Ovary (tissue), 3 donors: ENCODE results near the gene LCOR.

Source experiments
- EP300 ChIP-seq: sonication (generic); formaldehyde crosslinking; IDR thresholded peaks from one replicate; pipeline ENCODE4 v1.6.1; 2017; ENCODE audit warnings: antibody characterized with exemption
- POLR2A ChIP-seq: fragments of 450-650 bp; IDR thresholded peaks from one replicate; pipeline ENCODE4 v1.6.1; 2017; ENCODE audit warnings: antibody characterized with exemption, mild to moderate bottlenecking, moderate library complexity
- TF ChIP-seq, protein P1 (sequence below), 3 donors: fragments of 450-650 bp in 2 of 3; fragments of 200-600 bp in 1 of 3; IDR thresholded peaks; one replicate each; pipeline versions ENCODE4 v1.5.1 to v1.8.0; 2016 to 2022; ENCODE audit warnings: antibody characterized with exemption in 3 of 3, mild to moderate bottlenecking in 1 of 3
- donor health status: DM: no; HTN: no; CAD: no.

DNA sequence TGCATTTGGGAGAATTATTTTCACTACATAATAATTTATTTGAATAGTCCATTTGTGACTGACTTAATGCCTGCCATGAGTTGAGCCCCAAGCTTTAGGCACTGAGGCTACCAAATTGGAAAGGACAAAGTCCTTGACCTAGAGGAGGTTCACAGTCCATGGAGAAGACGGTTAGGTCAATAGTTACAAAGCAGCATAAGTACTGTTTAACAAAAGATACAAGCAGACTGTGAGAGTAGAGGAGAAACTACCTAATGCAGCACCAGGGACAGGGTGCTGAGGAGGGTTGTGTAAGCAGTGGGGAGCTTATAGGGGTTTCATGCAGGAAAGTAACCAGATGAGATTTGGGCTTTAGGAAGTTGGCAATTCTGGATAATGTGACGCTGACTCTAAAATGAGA lies 139.2 kb downstream of the LCOR start:
- TF ChIP-seq POLR2A (no peak), EP300 (no peak)
- TF ChIP-seq, protein P1, sequence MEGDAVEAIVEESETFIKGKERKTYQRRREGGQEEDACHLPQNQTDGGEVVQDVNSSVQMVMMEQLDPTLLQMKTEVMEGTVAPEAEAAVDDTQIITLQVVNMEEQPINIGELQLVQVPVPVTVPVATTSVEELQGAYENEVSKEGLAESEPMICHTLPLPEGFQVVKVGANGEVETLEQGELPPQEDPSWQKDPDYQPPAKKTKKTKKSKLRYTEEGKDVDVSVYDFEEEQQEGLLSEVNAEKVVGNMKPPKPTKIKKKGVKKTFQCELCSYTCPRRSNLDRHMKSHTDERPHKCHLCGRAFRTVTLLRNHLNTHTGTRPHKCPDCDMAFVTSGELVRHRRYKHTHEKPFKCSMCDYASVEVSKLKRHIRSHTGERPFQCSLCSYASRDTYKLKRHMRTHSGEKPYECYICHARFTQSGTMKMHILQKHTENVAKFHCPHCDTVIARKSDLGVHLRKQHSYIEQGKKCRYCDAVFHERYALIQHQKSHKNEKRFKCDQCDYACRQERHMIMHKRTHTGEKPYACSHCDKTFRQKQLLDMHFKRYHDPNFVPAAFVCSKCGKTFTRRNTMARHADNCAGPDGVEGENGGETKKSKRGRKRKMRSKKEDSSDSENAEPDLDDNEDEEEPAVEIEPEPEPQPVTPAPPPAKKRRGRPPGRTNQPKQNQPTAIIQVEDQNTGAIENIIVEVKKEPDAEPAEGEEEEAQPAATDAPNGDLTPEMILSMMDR (IDR thresholded peaks at IDR 0.05): no peak
